Endothelial cell of umbilical vein (primary cell): ENCODE measurements around the gene COX5B. TPM values are rescaled to one million over a fixed set of nuclear protein-coding genes. Genes with fewer than 3 reads are reported as not detected.
"Not testable (repeated sequence)": the region's sequence is repeated elsewhere in the genome, so short reads cannot be mapped to it uniquely, and the experiment has no call there.

Experiments used
- BruUV-seq: library from RNA; stranded (reverse); fragments of 400-500 nt; replicated peaks from 2 replicates; lab custom pipeline; 2021; lab: Mats Ljungman, UMichigan
- CTCF ChIA-PET: fragments of 300-600, 350-600 bp; sonication (Branson Sonifier 250); formaldehyde crosslinking; loops from one replicate; lab custom pipeline; 2021; ENCODE audit warnings: antibody characterized with exemption, inconsistent platforms; lab: Charles Lee
- POLR2A ChIA-PET: fragments of 300-600, 350-600 bp; sonication (Branson Sonifier 250); formaldehyde crosslinking; loops from one replicate; lab custom pipeline; 2021; ENCODE audit warnings: antibody characterized with exemption, inconsistent platforms; lab: Charles Lee
- DNase-seq: peaks from one replicate; pipeline ENCODE4 v3.0.0-alpha.2; 2011; ENCODE audit warnings: low read depth, low spot score
- FAIRE-seq: peaks from 2 replicates; lab custom pipeline; 2011; peaks lifted over from hg19 to GRCh38; lab: Jason Lieb, UNC
- H2AFZ ChIP-seq: 2 replicates; pipeline ENCODE4 v1.6.0; 2012; ENCODE audit warnings: low read depth, low read length, control low read depth, inconsistent platforms
- H3K27ac ChIP-seq: 2 replicates; pipeline ENCODE4 v1.5.1; 2011; ENCODE audit warnings: low read depth, mild to moderate bottlenecking, control low read depth, low read length, moderate library complexity; ENCODE audit not compliant: insufficient read depth
- H3K27me3 ChIP-seq, 2 experiments: 2 replicates each; pipeline versions ENCODE4 v1.6.0 to v1.6.1; 2011; ENCODE audit warnings: low read length in 2 of 2, mixed read lengths in 1 of 2; ENCODE audit not compliant: control insufficient read depth in 2 of 2, insufficient read depth in 2 of 2
- H3K36me3 ChIP-seq, 2 experiments: 2 replicates in 1 of 2; 3 replicates in 1 of 2; pipeline ENCODE4 v1.5.1; 2011; ENCODE audit warnings: low read length in 2 of 2, mild to moderate bottlenecking in 1 of 2, moderate library complexity in 1 of 2; ENCODE audit not compliant: control insufficient read depth in 2 of 2, insufficient read depth in 2 of 2; ENCODE audit errors: extremely low read depth in 1 of 2
- H3K4me1 ChIP-seq: 3 replicates; pipeline ENCODE4 v1.5.1; 2011; ENCODE audit warnings: mild to moderate bottlenecking, low read length; ENCODE audit not compliant: control insufficient read depth, insufficient read depth; ENCODE audit errors: extremely low read depth
- H3K4me2 ChIP-seq: 2 replicates; pipeline ENCODE4 v1.6.1; 2011; ENCODE audit warnings: low read length, control low read depth, mixed read lengths; ENCODE audit not compliant: insufficient read depth
- H3K4me3 ChIP-seq, 3 experiments: fragments of 200-600 bp in 1 of 3; sonication (generic), shearing (Covaris generic) in 1 of 3; replicated peaks in 1 of 3; 2 replicates each; pipeline ENCODE4 v1.5.1; 2011 to 2016; ENCODE audit warnings: control low read depth in 3 of 3, low read length in 3 of 3, mild to moderate bottlenecking in 2 of 3, inconsistent platforms in 1 of 3, low read depth in 1 of 3, moderate library complexity in 1 of 3; ENCODE audit not compliant: insufficient read depth in 1 of 3
- H3K79me2 ChIP-seq: 2 replicates; pipeline ENCODE4 v1.6.0; 2012; ENCODE audit warnings: low read length, inconsistent platforms; ENCODE audit not compliant: control insufficient read depth, insufficient read depth
- H3K9ac ChIP-seq: replicated peaks from 2 replicates; pipeline ENCODE3; 2011; ENCODE audit warnings: low read length, control low read depth; ENCODE audit not compliant: insufficient read depth; ENCODE audit errors: extremely low read depth
- H3K9me1 ChIP-seq: replicated peaks from 3 replicates; pipeline ENCODE4 v1.6.0; 2011; ENCODE audit warnings: mild to moderate bottlenecking, low read length; ENCODE audit not compliant: control insufficient read depth, insufficient read depth; ENCODE audit errors: extremely low read depth
- H3K9me3 ChIP-seq: replicated peaks from 2 replicates; pipeline ENCODE4 v1.5.1; 2012; ENCODE audit warnings: low read length, inconsistent platforms; ENCODE audit not compliant: control insufficient read depth, insufficient read depth
- H4K20me1 ChIP-seq: replicated peaks from 2 replicates; pipeline ENCODE3; 2011; ENCODE audit warnings: mild to moderate bottlenecking, low read length; ENCODE audit not compliant: control insufficient read depth, insufficient read depth; ENCODE audit errors: extremely low read depth
- CTCF ChIP-seq, 2 donors: IDR thresholded peaks; 1 replicate in 1 of 2; 2 replicates in 1 of 2; pipeline ENCODE4 v1.5.1; 2011; ENCODE audit warnings: low read length in 2 of 2, mild to moderate bottlenecking in 2 of 2, moderate library complexity in 2 of 2, control low read depth in 1 of 2, inconsistent platforms in 1 of 2, low read depth in 1 of 2; ENCODE audit not compliant: insufficient read depth in 1 of 2; ENCODE audit errors: extremely low read depth in 1 of 2
- EZH2 ChIP-seq: IDR thresholded peaks from 2 replicates; pipeline ENCODE4 v1.6.1; 2012; ENCODE audit warnings: borderline replicate concordance, low read depth, mild to moderate bottlenecking, moderate library complexity, low read length, inconsistent platforms; ENCODE audit not compliant: severe bottlenecking
- FOS ChIP-seq: IDR thresholded peaks from 2 replicates; pipeline ENCODE4 v1.6.1; 2011; ENCODE audit warnings: mild to moderate bottlenecking, low read length, moderate library complexity, borderline replicate concordance; ENCODE audit not compliant: insufficient read depth
- GATA2 ChIP-seq: IDR thresholded peaks from 2 replicates; pipeline ENCODE4 v1.7.0; 2011; ENCODE audit warnings: low read depth, mild to moderate bottlenecking, moderate library complexity, mixed read lengths, low read length; ENCODE audit not compliant: insufficient read length, insufficient read depth
- JUN ChIP-seq: IDR thresholded peaks from 2 replicates; pipeline ENCODE4 v1.6.1; 2011; ENCODE audit warnings: borderline replicate concordance, low read depth; ENCODE audit not compliant: insufficient read length, insufficient read depth
- MAX ChIP-seq: IDR thresholded peaks from 2 replicates; pipeline ENCODE4 v1.6.1; 2011; ENCODE audit not compliant: insufficient read depth, insufficient read length
- POLR2A ChIP-seq: IDR thresholded peaks from 2 replicates; pipeline ENCODE4 v1.6.1; 2012; ENCODE audit warnings: low read depth, mild to moderate bottlenecking, control low read depth, low read length
- POLR2AphosphoS5 ChIP-seq: IDR thresholded peaks from 2 replicates; pipeline ENCODE4 v1.6.1; 2012; ENCODE audit warnings: low read depth, mild to moderate bottlenecking, control low read depth, low read length, moderate library complexity; ENCODE audit not compliant: insufficient read depth
- dilution Hi-C: fragments of 300-500 bp; cut with MboI; formaldehyde crosslinking; loops from one replicate; pipeline ENCODE4 v1.15.0; 2019; ENCODE audit warnings: low sequenced_read_pairs; ENCODE audit not compliant: extremely low pct_ligation_motif_present
- intact Hi-C: fragments of 100-400 bp; cut with micrococcal nuclease; formaldehyde crosslinking; loops from one replicate; pipeline ENCODE4 v1.10.0; 2022
- polyA plus RNA-seq, 4 experiments: library from polyadenylated mRNA; depleted of rRNA in 3 of 4; stranded (reverse) in 3 of 4; unstranded in 1 of 4; fragments of >200 nt; gene quantifications; 2 replicates each; pipeline versions ENCODE4 v1.2.1 to v1.2.3, GENCODE V29; 2011 to 2012; ENCODE audit warnings: missing spikeins in 1 of 4
- total RNA-seq: library from RNA; stranded (reverse); gene quantifications from 2 replicates; pipeline ENCODE4 v1.2.3, GENCODE V29; 2021

COX5B gene
- total and polyA plus RNA-seq, 2 donors (not counting 3 experiments of a cell fraction or from before 2014, with no cell fraction given), result 167 to 329 TPM

DNA sequence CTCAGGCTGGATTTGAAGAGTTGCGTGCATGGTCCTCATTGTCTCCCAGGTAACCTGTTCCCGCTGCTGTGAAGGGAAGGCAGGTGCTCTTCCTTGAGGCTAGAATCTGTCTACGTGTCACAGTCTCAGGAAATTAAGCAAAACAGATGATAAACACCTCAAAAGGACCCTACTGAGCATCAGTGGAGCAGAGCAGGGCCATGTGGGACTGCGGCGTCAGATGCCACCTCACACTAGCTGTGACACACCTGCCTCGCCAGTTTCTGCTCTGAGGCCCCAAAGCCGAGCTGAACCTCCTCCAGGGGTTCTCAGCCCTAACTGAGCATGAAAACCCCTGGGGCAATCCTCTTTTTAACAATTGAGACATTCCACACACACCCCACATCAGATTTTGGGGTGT is 25.7 kb downstream of the COX5B start:
- intact Hi-C loops, result no loop called here
- FAIRE-seq (no peak), DNase-seq (no peak)
- no peak overlapping the region for H3K4me3 ChIP-seq
- no peaks in the 10 kb centered on the region for H3K27me3 ChIP-seq
- H4K20me1 ChIP-seq, result no peaks in the 10 kb centered on the region
- H3K36me3 ChIP-seq, result no peaks in the 10 kb centered on the region
- CTCF ChIA-PET, result no interaction called here
- H3K4me1 ChIP-seq, result no peaks in the 10 kb centered on the region
- TF ChIP-seq JUN (no peak), FOS (no peak), POLR2A (no peak), POLR2AphosphoS5 (no peak), MAX (no peak), EZH2 (no peak), GATA2 (no peak), CTCF (IDR thresholded peaks at IDR 0.05; ENCODE audit: extremely low read depth in 1 of 2, insufficient read depth in 1 of 2, low read depth in 1 of 2, low read length in 2 of 2) (no peak)
- H3K9ac ChIP-seq, result no peak overlapping the region
- no peak overlapping the region for H3K4me2 ChIP-seq
- BruUV-seq, result no TSS peak
- H3K79me2 ChIP-seq, result no peaks in the 10 kb centered on the region
- H3K27ac ChIP-seq, result no peak overlapping the region
- dilution Hi-C loops, result no loop called here
- POLR2A ChIA-PET, result no interaction called here
- no peaks in the 10 kb centered on the region for H3K9me1 ChIP-seq
- no peak overlapping the region for H2AFZ ChIP-seq
- H3K9me3 ChIP-seq, result no peaks in the 10 kb centered on the region

DNA sequence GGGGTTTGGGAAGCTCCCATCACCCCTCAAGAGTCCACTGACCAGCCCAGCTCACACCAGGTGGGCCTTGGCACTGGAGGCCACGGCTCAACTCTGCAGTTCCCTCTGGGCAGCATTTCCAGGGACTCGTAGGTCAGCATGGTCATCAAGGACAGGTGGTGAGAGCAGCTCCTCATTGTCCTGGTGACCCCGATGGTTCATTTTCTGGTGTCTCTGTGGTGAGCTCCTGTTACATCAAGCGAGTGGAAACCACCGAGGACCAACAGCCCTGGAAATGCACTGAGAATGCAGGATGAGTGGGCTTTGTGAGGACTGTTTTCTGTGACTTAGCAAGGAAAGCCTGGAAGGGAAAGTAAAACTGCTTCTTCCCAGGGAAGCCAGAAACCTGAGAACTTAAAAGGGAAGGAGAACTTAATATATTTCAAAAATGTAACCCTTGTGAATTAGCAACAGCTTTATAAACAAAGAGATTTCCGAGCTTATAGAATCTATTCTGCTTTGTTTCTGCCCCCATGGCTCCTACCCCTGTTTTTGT is 26.8 kb downstream of the COX5B start:
- H4K20me1 ChIP-seq, H3K4me2 ChIP-seq, POLR2A ChIA-PET, H3K9me1 ChIP-seq, H3K36me3 ChIP-seq, intact Hi-C loops, dilution Hi-C loops, H2AFZ ChIP-seq, H3K9ac ChIP-seq, H3K27ac ChIP-seq, H3K4me3 ChIP-seq, DNase-seq, H3K27me3 ChIP-seq, BruUV-seq, H3K9me3 ChIP-seq, H3K79me2 ChIP-seq, FAIRE-seq: not testable (repeated sequence)
- H3K4me1 ChIP-seq, result peaks cover 11% of the 10 kb centered on the region
- CTCF ChIA-PET, result interaction anchor here (1.5 kb wide), 2 partner anchors 8 to 27 kb away, joined by 4 to 8 read pairs; partner anchors contain the start of gene ACTR1B
